Nephron progenitor cell (in vitro differentiated cells): ENCODE measurements around the gene GABRB2.
"Not testable (repeated sequence)": the region's sequence is repeated elsewhere in the genome, so short reads cannot be mapped to it uniquely, and the experiment has no call there.

Source experiments
- DNase-seq: peaks from one replicate; pipeline ENCODE4 v3.0.0; 2021
- H3K27ac Mint-ChIP-seq: 2 replicates; pipeline ENCODE4 v1.8.0; 2021; ENCODE audit warnings: mild to moderate bottlenecking, moderate library complexity, mixed read lengths
- H3K27me3 Mint-ChIP-seq: 2 replicates; pipeline ENCODE4 v1.8.0; 2021; ENCODE audit warnings: mild to moderate bottlenecking, low read depth, mixed read lengths; ENCODE audit not compliant: poor library complexity
- H3K36me3 Mint-ChIP-seq: 2 replicates; pipeline ENCODE4 v1.8.0; 2021; ENCODE audit warnings: low read depth, mixed read lengths
- H3K4me1 Mint-ChIP-seq: 2 replicates; pipeline ENCODE4 v1.8.0; 2021; ENCODE audit warnings: mixed read lengths
- H3K4me3 Mint-ChIP-seq: 2 replicates; pipeline ENCODE4 v1.8.0; 2021; ENCODE audit warnings: mild to moderate bottlenecking, moderate library complexity, mixed read lengths
- H3K9me3 Mint-ChIP-seq: 2 replicates; pipeline ENCODE4 v1.8.0; 2021; ENCODE audit warnings: mild to moderate bottlenecking, moderate library complexity, mixed read lengths
- CTCF ChIP-seq: fragments of 200-600 bp; sonication (generic); IDR thresholded peaks from 2 replicates; pipeline ENCODE4 v1.5.0; 2021; ENCODE audit warnings: antibody characterized with exemption

Gene GABRB2

DNA sequence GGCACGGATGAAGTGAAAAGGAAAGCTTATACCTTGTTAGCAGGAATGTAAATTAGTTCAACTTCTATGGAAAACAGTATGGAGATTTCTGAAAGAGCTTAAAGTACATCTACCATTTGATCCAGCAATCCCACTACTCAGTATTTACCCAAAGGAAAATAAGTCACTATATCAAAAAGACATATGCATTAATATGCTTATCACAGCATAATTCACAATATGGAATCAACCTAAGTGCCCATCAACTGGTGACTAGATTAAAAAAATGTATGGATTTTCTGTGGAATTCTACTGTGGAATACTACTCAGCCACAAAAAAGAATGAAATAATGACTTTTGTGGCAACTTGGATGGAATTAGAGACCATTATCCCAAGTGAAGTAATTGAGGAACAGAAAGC lies 279.6 kb downstream of the GABRB2 start:
- Mint-ChIP-seq H3K27me3 (peaks cover 9% of the 10 kb centered on the region), H3K4me1 (no peaks in the 10 kb centered on the region), H3K9me3 (peaks cover 5% of the 10 kb centered on the region), H3K27ac (no peak overlapping the region), H3K4me3 (no peak overlapping the region), H3K36me3 (no peaks in the 10 kb centered on the region)
- DNase-seq = no peak
- no peak for TF ChIP-seq CTCF

GRCh38 chr5:161265006-161265405 lies 281.5 kb downstream of the GABRB2 start:
- Mint-ChIP-seq H3K36me3 (no peaks in the 10 kb centered on the region), H3K4me3 (no peak overlapping the region), H3K9me3 (peaks cover 5% of the 10 kb centered on the region), H3K27me3 (peaks cover 4% of the 10 kb centered on the region), H3K27ac (no peak overlapping the region), H3K4me1 (no peaks in the 10 kb centered on the region)
- TF ChIP-seq CTCF = no peak
- no peak for DNase-seq

DNA sequence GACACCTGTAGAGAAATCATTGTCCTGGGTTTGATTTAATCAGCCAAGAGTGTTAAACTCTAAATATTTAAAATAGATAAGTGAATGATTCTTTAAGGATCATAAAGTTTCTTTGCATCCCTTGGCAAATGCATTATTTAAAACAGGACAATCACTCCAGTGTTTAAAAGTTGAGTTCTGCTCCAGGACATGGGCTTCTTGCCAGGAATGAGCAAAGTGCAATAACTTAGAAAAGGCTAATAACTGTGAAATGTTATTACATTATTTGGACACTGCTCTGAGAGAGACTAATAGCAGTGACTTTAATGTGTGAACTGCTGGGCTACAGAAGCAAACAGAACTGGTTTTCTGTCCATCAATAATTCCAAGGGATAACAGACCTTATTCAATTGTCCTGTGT lies 283.3 kb downstream of the GABRB2 start:
- H3K27me3 Mint-ChIP-seq = no peaks in the 10 kb centered on the region
- peaks cover 5% of the 10 kb centered on the region for H3K9me3 Mint-ChIP-seq
- H3K36me3 Mint-ChIP-seq = no peaks in the 10 kb centered on the region
- peaks cover 8% of the 10 kb centered on the region for H3K4me1 Mint-ChIP-seq
- no peak for TF ChIP-seq CTCF
- no peak for DNase-seq
- no peak overlapping the region for H3K4me3 Mint-ChIP-seq
- no peak overlapping the region for H3K27ac Mint-ChIP-seq

DNA sequence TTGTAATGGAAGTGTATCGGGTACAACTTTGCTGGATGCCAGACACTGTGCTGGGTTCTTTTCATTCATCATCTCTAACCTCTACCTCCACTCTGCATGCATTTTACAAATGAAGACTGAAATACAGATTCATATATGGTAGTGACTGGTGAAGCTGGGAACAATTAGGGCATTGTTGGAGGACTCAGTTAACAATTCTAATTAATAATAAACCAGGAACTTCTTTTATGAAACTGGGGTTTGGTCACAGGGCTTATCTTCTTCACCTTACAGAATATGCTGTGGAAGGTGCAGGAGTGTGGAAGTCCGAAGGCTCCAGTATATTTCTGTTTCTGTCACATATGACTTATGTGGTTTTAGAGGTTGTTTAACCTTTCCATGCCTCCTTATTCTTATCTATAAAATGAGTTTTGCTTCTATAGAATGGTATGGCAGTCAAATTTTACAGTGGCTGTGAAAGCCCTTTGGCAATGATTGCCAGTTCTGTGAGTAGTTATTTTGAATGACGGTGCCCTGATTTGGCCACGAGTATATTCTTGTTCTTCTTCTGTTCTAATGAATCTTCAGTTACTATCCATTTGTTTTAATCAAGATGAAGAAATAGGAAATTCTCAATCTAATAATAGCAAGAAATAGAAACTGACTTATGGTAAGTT lies 284.7 kb downstream of the GABRB2 start:
- Mint-ChIP-seq H3K27ac (no peak overlapping the region), H3K36me3 (no peaks in the 10 kb centered on the region), H3K27me3 (no peaks in the 10 kb centered on the region), H3K4me3 (no peak overlapping the region), H3K9me3 (peaks cover 5% of the 10 kb centered on the region), H3K4me1 (peaks cover 8% of the 10 kb centered on the region)
- TF ChIP-seq CTCF = no peak
- DNase-seq = no peak

- Mint-ChIP-seq H3K36me3 (no peaks in the 10 kb centered on the region), H3K27me3 (no peaks in the 10 kb centered on the region), H3K27ac (no peak overlapping the region), H3K4me1 (peaks cover 8% of the 10 kb centered on the region), H3K9me3 (no peaks in the 10 kb centered on the region), H3K4me3 (no peak overlapping the region)
- DNase-seq = no peak
- TF ChIP-seq CTCF = no peak
Observed at GRCh38 chr5:161258438-161258837, 288.1 kb downstream of the GABRB2 start.

DNA sequence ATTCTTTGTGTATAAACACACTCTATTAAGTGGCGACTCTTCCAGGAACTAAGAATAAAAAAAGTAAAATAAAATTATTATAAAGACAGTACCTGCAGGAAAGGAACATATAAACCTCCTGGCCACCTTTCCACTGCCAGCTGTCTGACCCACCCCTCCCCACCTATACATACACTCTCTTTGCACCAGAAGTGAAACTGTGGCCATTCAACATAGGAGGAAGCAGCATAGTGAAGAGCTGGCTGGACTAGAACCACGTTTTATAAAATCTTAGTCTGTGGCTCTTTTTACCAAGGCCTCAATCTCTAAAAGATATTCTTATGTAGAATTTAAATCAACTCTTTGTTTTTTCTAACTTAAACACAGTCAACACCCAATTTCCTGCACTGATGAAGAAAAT lies 289.6 kb downstream of the GABRB2 start:
- DNase-seq = no peak
- no peaks in the 10 kb centered on the region for H3K36me3 Mint-ChIP-seq
- H3K27ac Mint-ChIP-seq = no peak overlapping the region
- no peak for TF ChIP-seq CTCF
- H3K9me3 Mint-ChIP-seq = no peaks in the 10 kb centered on the region
- H3K4me3 Mint-ChIP-seq = no peak overlapping the region
- H3K27me3 Mint-ChIP-seq = no peaks in the 10 kb centered on the region
- peaks cover 8% of the 10 kb centered on the region for H3K4me1 Mint-ChIP-seq

- not testable (repeated sequence) for H3K4me3 Mint-ChIP-seq, H3K27ac Mint-ChIP-seq, DNase-seq, H3K4me1 Mint-ChIP-seq, H3K36me3 Mint-ChIP-seq, H3K27me3 Mint-ChIP-seq
- H3K9me3 Mint-ChIP-seq = peaks cover 26% of the 10 kb centered on the region
Observed at GRCh38 chr5:161252955-161253354, 293.6 kb downstream of the GABRB2 start.
